Parathyroid adenoma (tissue), 2 donors: ENCODE data around the gene MSLN.

ENCODE experiments used
- H2AFZ ChIP-seq: fragments of 300-600 bp; sonication (generic); one replicate; pipeline ENCODE4 v1.7.0; 2017; ENCODE audit warnings: antibody characterized with exemption, mild to moderate bottlenecking
- H3K27ac ChIP-seq: fragments of 300-600 bp; sonication (generic); one replicate; pipeline ENCODE4 v1.7.0; 2017
- H3K27me3 ChIP-seq: fragments of 300-600 bp; sonication (generic); one replicate; pipeline ENCODE4 v1.7.0; 2017; ENCODE audit warnings: low read length; ENCODE audit not compliant: control insufficient read depth, insufficient read depth
- H3K36me3 ChIP-seq: fragments of 300-600 bp; sonication (generic); one replicate; pipeline ENCODE4 v1.7.0; 2017; ENCODE audit warnings: low read length; ENCODE audit not compliant: control insufficient read depth, insufficient read depth
- H3K4me1 ChIP-seq: fragments of 300-600 bp; sonication (generic); one replicate; pipeline ENCODE4 v1.7.0; 2017; ENCODE audit warnings: control low read depth
- H3K4me2 ChIP-seq: fragments of 300-600 bp; sonication (generic); one replicate; pipeline ENCODE4 v1.7.0; 2017; ENCODE audit warnings: low read length
- H3K4me3 ChIP-seq: fragments of 300-600 bp; sonication (generic); one replicate; pipeline ENCODE4 v1.7.0; 2017; ENCODE audit warnings: low read depth, low read length
- H3K79me2 ChIP-seq: fragments of 300-600 bp; sonication (generic); one replicate; pipeline ENCODE4 v1.7.0; 2017; ENCODE audit warnings: control low read depth
- H3K9ac ChIP-seq: fragments of 300-600 bp; sonication (generic); one replicate; pipeline ENCODE4 v1.7.0; 2017; ENCODE audit warnings: mild to moderate bottlenecking
- H3K9me3 ChIP-seq: fragments of 300-600 bp; sonication (generic); one replicate; pipeline ENCODE4 v1.7.0; 2017; ENCODE audit warnings: low read length; ENCODE audit not compliant: control insufficient read depth
- TF ChIP-seq, protein P1 (sequence below): fragments of 300-600 bp; sonication (generic); IDR thresholded peaks from one replicate; pipeline ENCODE4 v1.7.0; 2017; ENCODE audit warnings: antibody characterized with exemption, mild to moderate bottlenecking
- donor health status: primary hyperparathyroidism.

MSLN gene

DNA sequence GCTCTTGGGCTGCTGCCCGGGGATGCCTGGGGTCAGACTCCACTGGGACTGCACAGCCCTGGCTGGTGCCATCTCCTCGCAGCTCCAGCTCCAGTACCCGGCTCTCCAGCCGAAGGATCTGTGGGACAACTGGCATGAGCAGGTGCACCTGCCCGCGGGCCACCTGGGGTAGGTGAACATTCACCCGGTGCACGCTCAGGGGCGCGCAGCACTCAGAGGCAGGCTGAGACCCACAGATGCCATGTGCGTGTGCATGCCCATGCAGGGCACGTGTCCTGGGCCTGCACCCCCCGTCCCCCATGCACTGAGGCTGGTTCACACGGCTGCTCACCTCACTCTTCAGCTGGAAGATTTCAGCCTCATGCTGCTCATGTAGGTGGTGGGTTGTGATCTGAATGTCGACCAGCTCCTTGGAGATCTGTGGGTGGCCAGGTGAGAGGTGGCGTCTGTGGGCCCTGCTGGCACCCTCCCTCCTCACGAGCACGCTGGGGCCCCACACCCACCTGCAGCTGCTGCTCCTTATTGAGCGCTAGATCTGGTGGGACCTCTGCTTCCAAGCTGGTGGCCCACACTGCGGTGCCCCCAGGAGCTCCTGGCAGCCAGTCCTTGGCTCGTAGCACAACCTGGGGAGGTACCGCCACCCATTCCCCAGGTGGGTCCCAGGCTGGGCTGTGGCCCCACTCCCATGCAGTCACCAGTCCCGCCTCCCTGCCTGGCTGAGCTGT lies 34.9 kb upstream of the MSLN start:
- Histone ChIP-seq H3K27me3 (no peaks in the 10 kb centered on the region), H3K79me2 (no peaks in the 10 kb centered on the region), H3K4me3 (no peak overlapping the region), H3K27ac (no peak overlapping the region), H3K9me3 (no peaks in the 10 kb centered on the region), H3K4me1 (peaks cover 9% of the 10 kb centered on the region), H3K36me3 (no peaks in the 10 kb centered on the region), H3K4me2 (no peak overlapping the region), H2AFZ (no peak overlapping the region), H3K9ac (no peak overlapping the region)
- TF ChIP-seq, protein P1, sequence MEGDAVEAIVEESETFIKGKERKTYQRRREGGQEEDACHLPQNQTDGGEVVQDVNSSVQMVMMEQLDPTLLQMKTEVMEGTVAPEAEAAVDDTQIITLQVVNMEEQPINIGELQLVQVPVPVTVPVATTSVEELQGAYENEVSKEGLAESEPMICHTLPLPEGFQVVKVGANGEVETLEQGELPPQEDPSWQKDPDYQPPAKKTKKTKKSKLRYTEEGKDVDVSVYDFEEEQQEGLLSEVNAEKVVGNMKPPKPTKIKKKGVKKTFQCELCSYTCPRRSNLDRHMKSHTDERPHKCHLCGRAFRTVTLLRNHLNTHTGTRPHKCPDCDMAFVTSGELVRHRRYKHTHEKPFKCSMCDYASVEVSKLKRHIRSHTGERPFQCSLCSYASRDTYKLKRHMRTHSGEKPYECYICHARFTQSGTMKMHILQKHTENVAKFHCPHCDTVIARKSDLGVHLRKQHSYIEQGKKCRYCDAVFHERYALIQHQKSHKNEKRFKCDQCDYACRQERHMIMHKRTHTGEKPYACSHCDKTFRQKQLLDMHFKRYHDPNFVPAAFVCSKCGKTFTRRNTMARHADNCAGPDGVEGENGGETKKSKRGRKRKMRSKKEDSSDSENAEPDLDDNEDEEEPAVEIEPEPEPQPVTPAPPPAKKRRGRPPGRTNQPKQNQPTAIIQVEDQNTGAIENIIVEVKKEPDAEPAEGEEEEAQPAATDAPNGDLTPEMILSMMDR, result no peak

GRCh38 chr16:726188-726437 lies 34.4 kb upstream of the MSLN start:
- Histone ChIP-seq H3K36me3 (no peaks in the 10 kb centered on the region), H3K9me3 (no peaks in the 10 kb centered on the region), H3K27me3 (no peaks in the 10 kb centered on the region), H3K4me3 (peak overlapping the region; percentile 35), H2AFZ (peak overlapping the region; percentile 58), H3K79me2 (no peaks in the 10 kb centered on the region), H3K9ac (no peak overlapping the region), H3K4me2 (peak overlapping the region; percentile 62), H3K27ac (no peak overlapping the region), H3K4me1 (peaks cover 9% of the 10 kb centered on the region)
- TF ChIP-seq, protein P1, result no peak

GRCh38 chr16:726438-727290 lies 33.9 kb upstream of the MSLN start, which contains the start of the genes CCDC78 and HAGHL:
CCDC78 (minus strand) TSS chr16:726443; CDS start chr16:726367, 76 bp downstream.
HAGHL (plus strand) TSS chr16:727106; CDS start chr16:727510, 404 bp downstream.
- no peaks in the 10 kb centered on the region for H3K27me3 ChIP-seq
- no peaks in the 10 kb centered on the region for H3K79me2 ChIP-seq
- TF ChIP-seq, protein P1, result no peak
- H3K9ac ChIP-seq, result no peak within 1 kb of the TSS
- H2AFZ ChIP-seq, result peak within 1 kb of the TSS; percentile 58
- H3K36me3 ChIP-seq, result no peaks in the 10 kb centered on the region
- peak within 1 kb of the TSS; percentile 98 for H3K4me2 ChIP-seq
- peaks cover 9% of the 10 kb centered on the region for H3K4me1 ChIP-seq
- no peaks in the 10 kb centered on the region for H3K9me3 ChIP-seq
- H3K4me3 ChIP-seq, result peak within 1 kb of the TSS; percentile 83
- H3K27ac ChIP-seq, result no peak within 1 kb of the TSS

DNA sequence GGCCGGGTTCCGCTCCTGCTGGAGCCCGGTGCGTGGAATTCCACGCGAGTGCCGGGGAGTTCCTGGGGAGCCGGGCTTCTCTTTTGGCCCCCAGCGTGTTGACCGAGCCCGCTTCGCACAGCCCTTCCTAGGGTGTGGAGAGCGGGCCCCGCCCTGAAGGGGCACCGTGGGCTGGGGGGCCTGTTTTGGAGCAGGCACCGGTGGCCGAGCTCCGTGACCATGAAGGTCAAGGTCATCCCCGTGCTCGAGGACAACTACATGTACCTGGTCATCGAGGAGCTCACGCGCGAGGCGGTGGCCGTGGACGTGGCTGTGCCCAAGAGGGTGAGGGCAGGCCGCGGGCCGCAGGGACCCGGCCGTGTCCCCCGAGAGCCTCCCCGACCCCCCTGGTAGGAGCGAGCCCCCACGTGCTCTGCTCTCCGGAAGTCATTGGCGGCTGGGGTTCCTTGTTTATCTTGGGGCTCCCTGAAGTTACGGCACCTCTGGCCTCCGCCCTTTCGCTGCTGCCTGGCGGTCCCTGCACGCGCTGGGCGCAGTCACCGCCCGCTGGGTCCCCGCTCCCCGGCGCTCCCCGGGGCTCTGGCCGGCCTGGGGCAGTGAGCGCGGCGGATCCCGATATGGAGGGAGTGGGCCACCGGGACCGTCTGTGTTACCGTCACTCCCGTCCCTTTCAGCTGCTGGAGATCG lies 33.1 kb upstream of the MSLN start:
- Histone ChIP-seq H3K36me3 (no peaks in the 10 kb centered on the region), H3K4me1 (peaks cover 9% of the 10 kb centered on the region), H3K27me3 (no peaks in the 10 kb centered on the region), H3K79me2 (no peaks in the 10 kb centered on the region), H3K27ac (no peak overlapping the region), H2AFZ (peak overlapping the region; percentile 48), H3K4me3 (peak overlapping the region; percentile 83), H3K9me3 (no peaks in the 10 kb centered on the region), H3K4me2 (peak overlapping the region; percentile 98), H3K9ac (no peak overlapping the region)
- TF ChIP-seq, protein P1, result no peak
